GM18507 (cell line): ENCODE data around the gene PPP1R8.
A peak's percentile ranks its signal among the peaks of the same experiment; 100 is the strongest.
"Not testable (repeated sequence)": the region's sequence is repeated elsewhere in the genome, so short reads cannot be mapped to it uniquely, and the experiment has no call there.

Experiments
- DNase-seq: peaks from one replicate; pipeline ENCODE4 v3.0.0; 2011; ENCODE audit warnings: low read depth; ENCODE audit not compliant: insufficient read length; ENCODE audit errors: extremely low spot score
- FAIRE-seq: peaks from 2 replicates; lab custom pipeline; 2011; peaks lifted over from hg19 to GRCh38; lab: Jason Lieb, UNC

The PPP1R8 gene

GRCh38 chr1:27830621-27831440 is at the start of gene PPP1R8:
Gene PPP1R8 (plus strand): TSS chr1:27830782. CDS start chr1:27830836, 54 bp downstream.
- peak; percentile 90 for FAIRE-seq
- peak; percentile 73 for DNase-seq

- no peak for FAIRE-seq
Observed at GRCh38 chr1:27782950-27783349, 47.6 kb upstream of the PPP1R8 start.

GRCh38 chr1:27784700-27785099 is 45.9 kb upstream of the PPP1R8 start:
- FAIRE-seq (no peak), DNase-seq (no peak)

More at GRCh38 chr1:27782950-27783349, 47.6 kb upstream of the PPP1R8 start:
- no peak for DNase-seq

- DNase-seq, result no peak
- no peak for FAIRE-seq
Observed at GRCh38 chr1:27785781-27786455, 44.7 kb upstream of the PPP1R8 start.

- FAIRE-seq (no peak), DNase-seq (no peak)
Observed at GRCh38 chr1:27787895-27788294, 42.7 kb upstream of the PPP1R8 start.

- no peak for DNase-seq
Observed at GRCh38 chr1:27789540-27790041, 41.0 kb upstream of the PPP1R8 start.

GRCh38 chr1:27790270-27790669 is 40.3 kb upstream of the PPP1R8 start:
- DNase-seq, FAIRE-seq: not testable (repeated sequence)

More at GRCh38 chr1:27789540-27790041, 41.0 kb upstream of the PPP1R8 start:
- FAIRE-seq, result no peak

GRCh38 chr1:27795601-27796000 is 35.0 kb upstream of the PPP1R8 start:
- no peak for DNase-seq
- no peak for FAIRE-seq

- DNase-seq (no peak), FAIRE-seq (no peak)
Observed at GRCh38 chr1:27804791-27805190, 25.8 kb upstream of the PPP1R8 start.

- DNase-seq, result no peak
- FAIRE-seq, result peak; percentile 12
Observed at GRCh38 chr1:27806758-27807157, 23.8 kb upstream of the PPP1R8 start.

- no peak for FAIRE-seq
- DNase-seq, result no peak
Observed at GRCh38 chr1:27807385-27807784, 23.2 kb upstream of the PPP1R8 start.

- DNase-seq, FAIRE-seq: not testable (repeated sequence)
Observed at GRCh38 chr1:27808131-27808530, 22.5 kb upstream of the PPP1R8 start.

- no peak for FAIRE-seq
Observed at GRCh38 chr1:27809883-27810282, 20.7 kb upstream of the PPP1R8 start.

GRCh38 chr1:27811741-27812500 is 18.7 kb upstream of the PPP1R8 start:
- no peak for FAIRE-seq
- DNase-seq, result no peak

More at GRCh38 chr1:27809883-27810282, 20.7 kb upstream of the PPP1R8 start:
- no peak for DNase-seq

- FAIRE-seq (no peak), DNase-seq (no peak)
Observed at GRCh38 chr1:27816921-27817630, 13.5 kb upstream of the PPP1R8 start.

- DNase-seq (no peak), FAIRE-seq (no peak)
Observed at GRCh38 chr1:27821761-27822315, 8.7 kb upstream of the PPP1R8 start.

- FAIRE-seq, result no peak
- DNase-seq, result no peak
Observed at GRCh38 chr1:27823784-27824183, 6.8 kb upstream of the PPP1R8 start.

- DNase-seq (no peak), FAIRE-seq (no peak)
Observed at GRCh38 chr1:27824411-27824810, 6.2 kb upstream of the PPP1R8 start.
